RPMI7951 (cell line): Measurements from ENCODE around the gene GRID1. TPM values are rescaled to one million over a fixed set of nuclear protein-coding genes. Genes with fewer than 3 reads are reported as not detected.

Source experiments
- DNase-seq: peaks from one replicate; pipeline ENCODE4 v3.0.0-alpha.2; 2012; ENCODE audit warnings: low read depth
- total RNA-seq: library from RNA; depleted of rRNA; stranded (reverse); fragments of >200 nt; shearing (Covaris generic); gene quantifications from 2 replicates; pipeline ENCODE4 v1.2.3, GENCODE V29; 2014

The GRID1 gene
- total RNA-seq, 1 experiment from 2014 or later: not detected

GRCh38 chr10:86370006-86370585, 3.5 kb upstream of the GRID1 start:
- DNase-seq: no peak

- DNase-seq: no peak
These were observed 2.4 kb upstream of the GRID1 start for GRCh38 chr10:86368987-86369386.

- DNase-seq: no peak
These were observed 1.5 kb upstream of the GRID1 start for GRCh38 chr10:86368046-86368445.

GRCh38 chr10:86367152-86367951, 757 bp upstream of the GRID1 start:
- DNase-seq: no peak

GRCh38 chr10:86366902-86367151, 232 bp upstream of the GRID1 start:
- no peak for DNase-seq

- DNase-seq: no peak
These were observed 1.1 kb downstream of the GRID1 start for GRCh38 chr10:86365346-86366032.

GRCh38 chr10:86364491-86365345, 1.9 kb downstream of the GRID1 start:
- DNase-seq: no peak

GRCh38 chr10:86363833-86364490, 2.6 kb downstream of the GRID1 start:
- DNase-seq: no peak

- no peak for DNase-seq
These were observed 3.3 kb downstream of the GRID1 start for GRCh38 chr10:86363184-86363832.

- no peak for DNase-seq
These were observed 3.9 kb downstream of the GRID1 start for GRCh38 chr10:86362586-86363183.

- no peak for DNase-seq
These were observed 4.5 kb downstream of the GRID1 start for GRCh38 chr10:86362129-86362527.

GRCh38 chr10:86361156-86362128, 5.2 kb downstream of the GRID1 start:
- no peak for DNase-seq

GRCh38 chr10:86360657-86361056, 5.9 kb downstream of the GRID1 start:
- no peak for DNase-seq

GRCh38 chr10:86359954-86360353, 6.6 kb downstream of the GRID1 start:
- DNase-seq: no peak

GRCh38 chr10:86359111-86359510, 7.5 kb downstream of the GRID1 start:
- no peak for DNase-seq

GRCh38 chr10:86357676-86358075, 8.9 kb downstream of the GRID1 start:
- DNase-seq: no peak

- DNase-seq: no peak
These were observed 9.6 kb downstream of the GRID1 start for GRCh38 chr10:86357041-86357440.

GRCh38 chr10:86356296-86356695, 10.3 kb downstream of the GRID1 start:
- no peak for DNase-seq

GRCh38 chr10:86355571-86356038, 11.0 kb downstream of the GRID1 start:
- no peak for DNase-seq
